Gastroesophageal sphincter (tissue), 3 donors: Measurements from ENCODE around the gene MICAL3.

Experiments
- POLR2A ChIP-seq, 2 donors: fragments of 450-650 bp; IDR thresholded peaks; one replicate each; pipeline ENCODE4 v1.6.1; 2017; ENCODE audit warnings: antibody characterized with exemption in 2 of 2, mild to moderate bottlenecking in 2 of 2, moderate library complexity in 1 of 2
- POLR2AphosphoS5 ChIP-seq: sonication (generic); formaldehyde crosslinking; IDR thresholded peaks from one replicate; pipeline ENCODE4 v1.6.1; 2017; ENCODE audit warnings: antibody characterized with exemption
- TF ChIP-seq, protein P1 (sequence below), 4 experiments: fragments of 200-600 bp in 2 of 4; fragments of 450-650 bp in 2 of 4; sonication (generic) in 1 of 4; IDR thresholded peaks; one replicate each; pipeline ENCODE4 v1.5.1; 2017 to 2019; ENCODE audit warnings: antibody characterized with exemption in 4 of 4, mild to moderate bottlenecking in 2 of 4, moderate library complexity in 2 of 4

DNA sequence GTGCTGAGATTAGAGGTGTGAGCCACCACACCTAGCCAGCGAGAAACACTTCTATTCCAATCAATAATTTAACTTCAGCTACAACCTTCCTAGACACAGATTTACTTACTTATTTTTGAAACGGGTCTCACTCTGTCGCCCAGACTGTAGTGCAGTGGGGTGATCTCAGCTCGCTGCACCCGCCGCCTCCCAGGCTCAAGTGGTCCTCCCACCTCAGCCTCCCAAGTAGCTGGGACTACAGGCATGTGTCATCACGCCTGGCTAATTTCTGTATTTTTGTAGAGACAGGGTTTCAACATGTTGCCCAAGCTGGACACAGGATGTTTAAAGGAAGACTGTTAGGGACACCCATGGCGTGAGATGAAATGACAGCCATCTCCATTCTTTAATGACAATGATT lies 61.3 kb downstream of the MICAL3 start:
- TF ChIP-seq, protein P1, sequence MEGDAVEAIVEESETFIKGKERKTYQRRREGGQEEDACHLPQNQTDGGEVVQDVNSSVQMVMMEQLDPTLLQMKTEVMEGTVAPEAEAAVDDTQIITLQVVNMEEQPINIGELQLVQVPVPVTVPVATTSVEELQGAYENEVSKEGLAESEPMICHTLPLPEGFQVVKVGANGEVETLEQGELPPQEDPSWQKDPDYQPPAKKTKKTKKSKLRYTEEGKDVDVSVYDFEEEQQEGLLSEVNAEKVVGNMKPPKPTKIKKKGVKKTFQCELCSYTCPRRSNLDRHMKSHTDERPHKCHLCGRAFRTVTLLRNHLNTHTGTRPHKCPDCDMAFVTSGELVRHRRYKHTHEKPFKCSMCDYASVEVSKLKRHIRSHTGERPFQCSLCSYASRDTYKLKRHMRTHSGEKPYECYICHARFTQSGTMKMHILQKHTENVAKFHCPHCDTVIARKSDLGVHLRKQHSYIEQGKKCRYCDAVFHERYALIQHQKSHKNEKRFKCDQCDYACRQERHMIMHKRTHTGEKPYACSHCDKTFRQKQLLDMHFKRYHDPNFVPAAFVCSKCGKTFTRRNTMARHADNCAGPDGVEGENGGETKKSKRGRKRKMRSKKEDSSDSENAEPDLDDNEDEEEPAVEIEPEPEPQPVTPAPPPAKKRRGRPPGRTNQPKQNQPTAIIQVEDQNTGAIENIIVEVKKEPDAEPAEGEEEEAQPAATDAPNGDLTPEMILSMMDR (IDR thresholded peaks at IDR 0.05) = no peak
- TF ChIP-seq POLR2AphosphoS5 = no peak
- no peak for TF ChIP-seq POLR2A (IDR thresholded peaks at IDR 0.05)
